SK-N-SH (cell line): ENCODE measurements around the gene THBD.
A peak's percentile ranks its signal among the peaks of the same experiment; 100 is the strongest.

Experiments
- RAD21 ChIP-seq: IDR thresholded peaks from 2 replicates; pipeline ENCODE4 v1.6.1; 2012; ENCODE audit warnings: mild to moderate bottlenecking, low read length
- TF ChIP-seq, protein P1 (sequence below): fragments of 200-600 bp; sonication (generic); IDR thresholded peaks from 2 replicates; pipeline ENCODE4 v1.6.1; 2017; ENCODE audit warnings: antibody characterized with exemption, mild to moderate bottlenecking, moderate library complexity

DNA sequence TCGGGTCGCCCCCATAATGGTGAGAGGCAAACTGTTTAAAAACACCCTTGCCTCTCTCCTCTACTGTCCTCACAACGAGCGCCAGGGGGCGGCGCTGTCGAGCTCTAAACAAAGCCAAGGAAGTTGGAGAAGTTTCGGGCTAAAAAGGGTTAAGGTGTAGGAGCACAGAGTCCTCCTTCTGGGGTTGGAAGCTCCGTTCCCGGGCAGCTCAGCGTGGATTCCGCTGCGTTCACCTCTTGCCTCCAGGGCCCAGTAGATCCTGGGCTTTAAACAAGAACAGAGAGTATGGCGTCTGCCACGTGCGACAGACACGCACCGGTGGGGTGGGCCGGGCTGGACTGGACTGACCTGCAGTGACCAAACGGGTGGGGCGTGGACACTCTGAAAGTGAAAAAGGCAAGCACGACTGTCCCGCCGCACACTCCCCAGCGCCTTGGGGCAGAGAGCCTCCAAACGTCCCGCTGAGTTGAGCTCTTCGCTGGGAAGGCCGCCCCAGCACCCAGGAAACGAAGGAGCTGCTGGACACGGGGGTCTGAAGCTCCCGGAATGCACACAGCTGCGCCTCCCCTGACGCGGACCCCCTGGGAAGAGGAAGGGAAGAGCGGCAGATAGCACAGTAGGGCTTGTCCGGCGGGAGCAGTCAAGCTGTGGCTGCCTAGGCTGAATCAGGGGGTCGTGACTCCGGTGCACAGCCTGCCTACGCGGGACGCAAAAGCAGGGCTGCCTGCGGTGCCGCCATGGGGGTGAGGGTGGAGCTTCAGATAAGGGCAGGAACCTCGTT, 1.6 kb upstream of the THBD start:
- TF ChIP-seq RAD21 = peak; percentile 39
- TF ChIP-seq, protein P1, sequence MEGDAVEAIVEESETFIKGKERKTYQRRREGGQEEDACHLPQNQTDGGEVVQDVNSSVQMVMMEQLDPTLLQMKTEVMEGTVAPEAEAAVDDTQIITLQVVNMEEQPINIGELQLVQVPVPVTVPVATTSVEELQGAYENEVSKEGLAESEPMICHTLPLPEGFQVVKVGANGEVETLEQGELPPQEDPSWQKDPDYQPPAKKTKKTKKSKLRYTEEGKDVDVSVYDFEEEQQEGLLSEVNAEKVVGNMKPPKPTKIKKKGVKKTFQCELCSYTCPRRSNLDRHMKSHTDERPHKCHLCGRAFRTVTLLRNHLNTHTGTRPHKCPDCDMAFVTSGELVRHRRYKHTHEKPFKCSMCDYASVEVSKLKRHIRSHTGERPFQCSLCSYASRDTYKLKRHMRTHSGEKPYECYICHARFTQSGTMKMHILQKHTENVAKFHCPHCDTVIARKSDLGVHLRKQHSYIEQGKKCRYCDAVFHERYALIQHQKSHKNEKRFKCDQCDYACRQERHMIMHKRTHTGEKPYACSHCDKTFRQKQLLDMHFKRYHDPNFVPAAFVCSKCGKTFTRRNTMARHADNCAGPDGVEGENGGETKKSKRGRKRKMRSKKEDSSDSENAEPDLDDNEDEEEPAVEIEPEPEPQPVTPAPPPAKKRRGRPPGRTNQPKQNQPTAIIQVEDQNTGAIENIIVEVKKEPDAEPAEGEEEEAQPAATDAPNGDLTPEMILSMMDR = peak; percentile 72
